BLaER1 treated with 17β-estradiol and CSF1 and Interleukin-3, amounts not matched to agents 10 nM and 100 nM (cell line): ENCODE data around the gene ARF3.
"Not testable (repeated sequence)": the region's sequence is repeated elsewhere in the genome, so short reads cannot be mapped to it uniquely, and the experiment has no call there.

Experiments used
- H3K27ac ChIP-seq, 11 experiments: shearing (Covaris generic); formaldehyde crosslinking; 2 replicates each; pipeline ENCODE4 v1.8.1; 2022
- H3K27me3 ChIP-seq, 11 experiments: shearing (Covaris generic); formaldehyde crosslinking; 2 replicates each; pipeline ENCODE4 v1.8.1; 2022
- H3K36me3 ChIP-seq, 11 experiments: shearing (Covaris generic); formaldehyde crosslinking; 2 replicates each; pipeline ENCODE4 v1.8.1; 2022
- H3K4me1 ChIP-seq, 10 experiments: shearing (Covaris generic); formaldehyde crosslinking; 2 replicates each; pipeline ENCODE4 v1.8.1; 2022
- H3K4me2 ChIP-seq, 11 experiments: shearing (Covaris generic); formaldehyde crosslinking; 2 replicates each; pipeline ENCODE4 v1.8.1; 2022
- H3K4me3 ChIP-seq, 10 experiments: shearing (Covaris generic); formaldehyde crosslinking; 2 replicates each; pipeline ENCODE4 v1.8.1; 2022
- H3K9ac ChIP-seq, 11 experiments: shearing (Covaris generic); formaldehyde crosslinking; 2 replicates each; pipeline ENCODE4 v1.8.1; 2022
- H3K9me3 ChIP-seq, 11 experiments: shearing (Covaris generic); formaldehyde crosslinking; replicated peaks in 1 of 11; 2 replicates each; pipeline ENCODE4 v1.8.1; 2022
- H4K20me1 ChIP-seq, 11 experiments: shearing (Covaris generic); formaldehyde crosslinking; 2 replicates each; pipeline ENCODE4 v1.8.1; 2022
- Cebpa-rat ChIP-seq, 11 experiments: shearing (Covaris generic); IDR thresholded peaks; 2 replicates each; pipeline ENCODE4 v1.8.1; 2022

Gene ARF3

GRCh38 chr12:48923117-48923516 is 34.2 kb downstream of the ARF3 start:
- Histone ChIP-seq H3K27ac (no peak overlapping the region), H3K36me3 (peaks cover 25 to 55% (median 48%) of the 10 kb centered on the region in 11 experiments), H3K4me1 (peaks cover 22 to 35% (median 28%) of the 10 kb centered on the region in 10 experiments), H3K9me3 (no peaks in the 10 kb centered on the region), H3K4me2 (peak overlapping the region in 4 of 11 experiments; percentile 80 to 87 (median 84); a peak in 5 of 22 replicates), H3K9ac (no peak overlapping the region), H3K27me3 (no peaks in the 10 kb centered on the region), H4K20me1 (peaks cover 0 to 40% (median 0%) of the 10 kb centered on the region in 11 experiments; a peak in 6 of 22 replicates), H3K4me3 (no peak overlapping the region)
- TF ChIP-seq Cebpa-rat (IDR thresholded peaks at IDR 0.05): no peak

GRCh38 chr12:48917857-48918537 is 39.3 kb downstream of the ARF3 start:
- TF ChIP-seq Cebpa-rat (IDR thresholded peaks at IDR 0.05): no peak

GRCh38 chr12:48910196-48910595 is 47.1 kb downstream of the ARF3 start:
- peaks cover 0 to 11% (median 0%) of the 10 kb centered on the region in 11 experiments; a peak in 3 of 22 replicates for H3K36me3 ChIP-seq
- no peak overlapping the region for H3K9ac ChIP-seq
- H4K20me1 ChIP-seq: no peaks in the 10 kb centered on the region
- H3K27me3 ChIP-seq: no peaks in the 10 kb centered on the region
- no peak overlapping the region for H3K4me3 ChIP-seq
- no peaks in the 10 kb centered on the region for H3K4me1 ChIP-seq
- no peak overlapping the region for H3K27ac ChIP-seq
- no peaks in the 10 kb centered on the region for H3K9me3 ChIP-seq
- TF ChIP-seq Cebpa-rat (IDR thresholded peaks at IDR 0.05): no peak
- no peak overlapping the region for H3K4me2 ChIP-seq

More at GRCh38 chr12:48917857-48918537, 39.3 kb downstream of the ARF3 start:
- Histone ChIP-seq H3K9me3 (peaks cover 0 to 10% (median 8%) of the 10 kb centered on the region in 11 experiments; a peak in 13 of 22 replicates), H3K27ac (peak overlapping the region in 7 of 11 experiments; percentile 20 to 50 (median 36); a peak in 13 of 22 replicates), H3K27me3 (no peaks in the 10 kb centered on the region), H3K9ac (peak overlapping the region in 10 of 11 experiments; percentile 1 to 42 (median 20); a peak in 8 of 22 replicates), H3K4me3 (no peak overlapping the region; a peak in 1 of 20 replicates), H4K20me1 (no peaks in the 10 kb centered on the region), H3K4me2 (peak overlapping the region; percentile 50 to 79 (median 70)), H3K36me3 (peaks cover 17 to 42% (median 23%) of the 10 kb centered on the region in 11 experiments), H3K4me1 (peaks cover 16 to 23% (median 17%) of the 10 kb centered on the region in 10 experiments)

- not testable (repeated sequence) for H3K4me1 ChIP-seq, H3K4me2 ChIP-seq, H3K36me3 ChIP-seq, H4K20me1 ChIP-seq, H3K27ac ChIP-seq, H3K4me3 ChIP-seq, H3K9me3 ChIP-seq, H3K9ac ChIP-seq, H3K27me3 ChIP-seq
Observed at GRCh38 chr12:48909698-48910097, 47.6 kb downstream of the ARF3 start.

GRCh38 chr12:48907245-48907644 is 50.0 kb downstream of the ARF3 start:
- no peak overlapping the region for H3K4me3 ChIP-seq
- no peak for TF ChIP-seq Cebpa-rat (IDR thresholded peaks at IDR 0.05)
- no peak overlapping the region for H3K4me2 ChIP-seq
- no peak overlapping the region for H3K9ac ChIP-seq
- H4K20me1 ChIP-seq: no peaks in the 10 kb centered on the region
- H3K27ac ChIP-seq: no peak overlapping the region
- no peaks in the 10 kb centered on the region for H3K9me3 ChIP-seq
- H3K27me3 ChIP-seq: no peaks in the 10 kb centered on the region; a peak in 1 of 22 replicates
- peaks cover 14 to 26% (median 19%) of the 10 kb centered on the region in 10 experiments for H3K4me1 ChIP-seq
- H3K36me3 ChIP-seq: no peaks in the 10 kb centered on the region

- no peak for TF ChIP-seq Cebpa-rat (IDR thresholded peaks at IDR 0.05)
- Histone ChIP-seq H3K4me3 (peak overlapping the region; percentile 27 to 64 (median 50); a peak in 18 of 20 replicates), H3K27me3 (no peaks in the 10 kb centered on the region; a peak in 1 of 22 replicates), H3K9me3 (no peaks in the 10 kb centered on the region), H3K36me3 (no peaks in the 10 kb centered on the region), H3K4me1 (peaks cover 16 to 27% (median 20%) of the 10 kb centered on the region in 10 experiments), H3K4me2 (peak overlapping the region; percentile 67 to 90 (median 80)), H4K20me1 (no peaks in the 10 kb centered on the region), H3K9ac (peak overlapping the region in 9 of 11 experiments; percentile 5 to 56 (median 31); a peak in 12 of 22 replicates), H3K27ac (peak overlapping the region in 3 of 11 experiments; percentile 12 to 62 (median 45); a peak in 1 of 22 replicates)
Observed at GRCh38 chr12:48903982-48904411, 53.3 kb downstream of the ARF3 start.

GRCh38 chr12:48903363-48903981 is 53.8 kb downstream of the ARF3 start:
- peak in 6 of 11 experiments; percentile 21 to 52 (median 32); a peak in 8 of 22 replicates for TF ChIP-seq Cebpa-rat (IDR thresholded peaks at IDR 0.05)
- H3K36me3 ChIP-seq: no peaks in the 10 kb centered on the region
- H3K27me3 ChIP-seq: no peaks in the 10 kb centered on the region; a peak in 1 of 22 replicates
- H3K27ac ChIP-seq: peak overlapping the region in 5 of 11 experiments; percentile 12 to 62 (median 45); a peak in 5 of 22 replicates
- no peaks in the 10 kb centered on the region for H4K20me1 ChIP-seq
- peak overlapping the region; percentile 67 to 90 (median 80) for H3K4me2 ChIP-seq
- no peaks in the 10 kb centered on the region for H3K9me3 ChIP-seq
- peak overlapping the region in 4 of 11 experiments; percentile 22 to 56 (median 34); a peak in 5 of 22 replicates for H3K9ac ChIP-seq
- peak overlapping the region; percentile 27 to 64 (median 50); a peak in 15 of 20 replicates for H3K4me3 ChIP-seq
- peaks cover 16 to 27% (median 20%) of the 10 kb centered on the region in 10 experiments for H3K4me1 ChIP-seq

- Histone ChIP-seq H3K4me2 (peak overlapping the region in 1 of 11 experiments; percentile 10; a peak in 1 of 22 replicates), H3K4me1 (peaks cover 16 to 27% (median 20%) of the 10 kb centered on the region in 10 experiments), H3K9me3 (no peaks in the 10 kb centered on the region), H3K36me3 (no peaks in the 10 kb centered on the region), H3K27me3 (no peaks in the 10 kb centered on the region; a peak in 1 of 22 replicates), H3K27ac (no peak overlapping the region), H3K4me3 (no peak overlapping the region), H3K9ac (no peak overlapping the region), H4K20me1 (no peaks in the 10 kb centered on the region)
- no peak for TF ChIP-seq Cebpa-rat (IDR thresholded peaks at IDR 0.05)
Observed at GRCh38 chr12:48901278-48901677, 56.0 kb downstream of the ARF3 start.

- Histone ChIP-seq H3K9me3 (no peaks in the 10 kb centered on the region), H3K4me1 (peaks cover 15 to 27% (median 20%) of the 10 kb centered on the region in 10 experiments), H4K20me1 (no peaks in the 10 kb centered on the region), H3K27me3 (no peaks in the 10 kb centered on the region; a peak in 1 of 22 replicates), H3K36me3 (no peaks in the 10 kb centered on the region), H3K4me2 (no peak overlapping the region), H3K27ac (no peak overlapping the region), H3K4me3 (no peak overlapping the region), H3K9ac (no peak overlapping the region)
- TF ChIP-seq Cebpa-rat (IDR thresholded peaks at IDR 0.05): no peak
Observed at GRCh38 chr12:48899651-48900050, 57.6 kb downstream of the ARF3 start.
